GM12878 (cell line): ENCODE results near the gene AIG1. TPM values are rescaled to one million over a fixed set of nuclear protein-coding genes. Genes with fewer than 3 reads are reported as not detected.

Experiments used
- ATAC-seq: fragments of 200-7000 bp; cut with Tn5 transposase; 3 replicates; pipeline ENCODE4 v1.9.1; 2020; ENCODE audit warnings: mild to moderate bottlenecking, moderate library complexity
- BruUV-seq: library from RNA; stranded (reverse); fragments of 400-500 nt; replicated peaks from 2 replicates; lab custom pipeline; 2021; lab: Mats Ljungman, UMichigan
- CTCF ChIA-PET: fragments of 300-600 bp; sonication (Branson Sonifier 250); formaldehyde crosslinking; extraction: SDS; loops from one replicate; lab custom pipeline; 2021; ENCODE audit warnings: inconsistent platforms; lab: Yijun Ruan, JAX
- POLR2A ChIA-PET: fragments of 350-600 bp; formaldehyde crosslinking; extraction: SDS; loops from one replicate; lab custom pipeline; 2021; ENCODE audit warnings: inconsistent platforms; lab: Charles Lee
- RAD21 ChIA-PET: fragments of 300-600 bp; sonication (Branson Sonifier 250); formaldehyde crosslinking; loops from one replicate; lab custom pipeline; 2023; ENCODE audit warnings: antibody characterized with exemption; ENCODE audit not compliant: unreplicated experiment; lab: Charles Lee
- SMC1A ChIA-PET: fragments of 300-600 bp; sonication (Branson Sonifier 250); formaldehyde crosslinking; loops from one replicate; lab custom pipeline; 2023; ENCODE audit not compliant: unreplicated experiment, uncharacterized antibody; lab: Charles Lee
- DNase-seq: peaks from one replicate; pipeline ENCODE4 v3.0.0-alpha.2; 2011; ENCODE audit warnings: low read depth, low spot score
- FAIRE-seq: peaks from 3 replicates; lab custom pipeline; 2011; peaks lifted over from hg19 to GRCh38; lab: Jason Lieb, UNC
- H2AFZ ChIP-seq: 2 replicates; pipeline ENCODE4 v1.6.0; 2011; ENCODE audit warnings: low read depth, low read length, control low read depth; ENCODE audit not compliant: control insufficient read depth
- H3K27ac ChIP-seq: 2 replicates; pipeline ENCODE4 v1.5.1; 2011; ENCODE audit warnings: control low read depth; ENCODE audit not compliant: control insufficient read depth, insufficient read depth
- H3K27me3 ChIP-seq, 2 experiments: replicated peaks in 1 of 2; 2 replicates each; pipeline versions ENCODE4 v1.6.0 to v1.6.1; 2011; ENCODE audit warnings: low read length in 1 of 2; ENCODE audit not compliant: control insufficient read depth in 2 of 2, insufficient read depth in 2 of 2
- H3K36me3 ChIP-seq, 2 experiments: 2 replicates each; pipeline ENCODE4 v1.5.1; 2011; ENCODE audit warnings: low read length in 1 of 2; ENCODE audit not compliant: control insufficient read depth in 2 of 2, insufficient read depth in 2 of 2
- H3K4me1 ChIP-seq: 2 replicates; pipeline ENCODE4 v1.6.1; 2011; ENCODE audit warnings: mild to moderate bottlenecking, low read length, moderate library complexity, mixed read lengths; ENCODE audit not compliant: control insufficient read depth, insufficient read depth
- H3K4me2 ChIP-seq: 2 replicates; pipeline ENCODE4 v1.6.0; 2011; ENCODE audit warnings: control low read depth; ENCODE audit not compliant: control insufficient read depth, insufficient read depth
- H3K4me3 ChIP-seq: fragments of 200-600 bp; sonication (generic); 2 replicates; pipeline ENCODE4 v1.5.1; 2016
- H3K79me2 ChIP-seq: 2 replicates; pipeline ENCODE4 v1.6.0; 2011; ENCODE audit warnings: low read length; ENCODE audit not compliant: control insufficient read depth, insufficient read depth
- H3K9ac ChIP-seq: 2 replicates; pipeline ENCODE4 v1.8.0; 2011; ENCODE audit warnings: low read length, control low read depth, mixed read lengths; ENCODE audit not compliant: control insufficient read depth, insufficient read depth
- H3K9me3 ChIP-seq: replicated peaks from 3 replicates; pipeline ENCODE4 v1.5.1; 2011; ENCODE audit warnings: mild to moderate bottlenecking, low read length; ENCODE audit not compliant: control insufficient read depth, insufficient read depth
- H4K20me1 ChIP-seq: 2 replicates; pipeline ENCODE4 v1.6.0; 2011; ENCODE audit not compliant: control insufficient read depth, insufficient read depth
- BRCA1 ChIP-seq: IDR thresholded peaks from 2 replicates; pipeline ENCODE4 v1.6.1; 2011; ENCODE audit warnings: low read depth, low read length, improper control_type of control experiment
- HDAC6 ChIP-seq: fragments of 200-600 bp; sonication (generic); IDR thresholded peaks from one replicate; pipeline ENCODE4 v1.8.0; 2017; ENCODE audit warnings: antibody characterized with exemption; ENCODE audit not compliant: unreplicated experiment
- PAX5 ChIP-seq: IDR thresholded peaks from 2 replicates; pipeline ENCODE4 v1.6.1; 2011; ENCODE audit warnings: low read depth, low read length, borderline replicate concordance
- TCF7 ChIP-seq: IDR thresholded peaks from 2 replicates; pipeline ENCODE4 v1.6.1; 2014; ENCODE audit warnings: antibody characterized with exemption, borderline replicate concordance
- WGBS: methylation state at CpG from one replicate; pipeline ENCODE4 v1.1.6; 2016; ENCODE audit warnings: low lambda C conversion rate; ENCODE audit not compliant: insufficient replicate concordance, insufficient coverage; ENCODE audit errors: missing lambda C conversion rate; 5-methylcytosine and 5-hydroxymethylcytosine counted together
- in situ Hi-C: fragments of 300-500 bp; cut with MboI; formaldehyde crosslinking; loops from 9 replicates; pipeline ENCODE4 v1.14.3; 2018; ENCODE audit warnings: mixed read lengths
- intact Hi-C: fragments of 100-400 bp; cut with micrococcal nuclease; formaldehyde crosslinking; loops from one replicate; pipeline ENCODE4 v1.14.2; 2022; ENCODE audit not compliant: unreplicated experiment
- polyA plus RNA-seq, 11 experiments: library from polyadenylated mRNA; depleted of rRNA in 4 of 11; unstranded in 6 of 11; stranded (reverse) in 5 of 11; fragments of >200 nt; fragmentation: Nextera tagmentation in 4 of 11; fragmentation: Illumina TruSeq in 1 of 11; extraction: Ambion mirVana in 4 of 11; extraction: Trizol in 1 of 11; gene quantifications; 1 replicate in 1 of 11; 2 replicates in 10 of 11; pipeline versions ENCODE4 v1.2.1 to v1.2.3, GENCODE V29; 2011 to 2016; ENCODE audit warnings: inconsistent platforms in 2 of 11, missing spikeins in 2 of 11, low read depth in 1 of 11
- total RNA-seq, 4 experiments: library from RNA; depleted of rRNA in 3 of 4; stranded (reverse); fragments of >200 nt in 3 of 4; fragmentation: Illumina TruSeq in 1 of 4; extraction: Trizol in 1 of 4; gene quantifications; 2 replicates each; pipeline versions ENCODE4 v1.2.1 to v1.2.3, GENCODE V29; 2013 to 2021
- TF ChIP-seq, protein P1 (sequence below): fragments of 150-350 bp; IDR thresholded peaks from 2 replicates; pipeline ENCODE4 v1.6.1; 2016; ENCODE audit warnings: low read depth, low read length
- TF ChIP-seq, protein P2 (sequence below): IDR thresholded peaks from 2 replicates; pipeline ENCODE4 v1.6.1; 2011; ENCODE audit warnings: low read depth, mild to moderate bottlenecking, low read length, moderate library complexity, borderline replicate concordance; ENCODE audit errors: extremely low read depth

The AIG1 gene
- total and polyA plus RNA-seq, 10 of the 15 experiments (the other 5 are each of a cell fraction or from before 2014, with no cell fraction given), result 27.0 to 74.5 (median 36.4) TPM

DNA sequence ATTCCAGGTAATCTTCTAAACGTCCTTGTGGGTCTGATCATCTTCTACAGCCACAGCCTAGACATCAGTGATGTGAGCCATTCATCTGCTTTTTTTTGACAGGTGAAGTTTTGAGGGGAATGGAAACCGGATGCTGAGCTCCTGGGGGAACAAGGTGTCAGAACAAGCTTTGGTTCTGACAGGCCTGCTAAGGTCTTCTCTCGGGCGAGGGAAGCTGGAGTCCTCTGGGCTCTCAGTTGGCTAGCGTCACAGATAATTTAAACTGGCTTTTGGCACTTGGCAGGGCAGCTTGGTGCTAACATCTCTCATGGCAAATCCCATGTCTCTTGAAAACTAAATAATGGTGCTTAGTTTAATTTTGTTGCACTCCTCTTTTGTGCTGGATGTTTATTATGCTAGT lies 8.4 kb upstream of the AIG1 start:
- ChIA-PET RAD21 (interaction anchor here (1.6 kb wide), 1 partner anchor 117 kb away, joined by 3 read pairs; no protein-coding TSS in a partner anchor), POLR2A (interaction anchor here (0.5 to 1.3 kb wide), 2 partner anchors 18 to 100 kb away, joined by 4 read pairs; no protein-coding TSS in a partner anchor), SMC1A (interaction anchor here (0.6 to 0.7 kb wide), 2 partner anchors 12 to 85 kb away, joined by 3 read pairs; no protein-coding TSS in a partner anchor), CTCF (interaction anchor here (0.6 kb wide), 1 partner anchor 425 kb away, joined by 4 read pairs; no protein-coding TSS in a partner anchor)
- Histone ChIP-seq H3K4me1 (no peaks in the 10 kb centered on the region), H3K27ac (no peak overlapping the region), H3K36me3 (no peaks in the 10 kb centered on the region), H3K4me2 (no peak overlapping the region), H3K27me3 (no peaks in the 10 kb centered on the region), H2AFZ (no peak overlapping the region), H3K9ac (no peak overlapping the region), H4K20me1 (no peaks in the 10 kb centered on the region), H3K4me3 (no peak overlapping the region), H3K9me3 (no peaks in the 10 kb centered on the region; the same call in 2 of the 3 replicates), H3K79me2 (no peaks in the 10 kb centered on the region)
- 40% methylated on average over 5 of the region's 5 CpGs for WGBS
- no peak for TF ChIP-seq TCF7
- no peak for TF ChIP-seq BRCA1
- TF ChIP-seq PAX5, result no peak
- TF ChIP-seq, protein P1, sequence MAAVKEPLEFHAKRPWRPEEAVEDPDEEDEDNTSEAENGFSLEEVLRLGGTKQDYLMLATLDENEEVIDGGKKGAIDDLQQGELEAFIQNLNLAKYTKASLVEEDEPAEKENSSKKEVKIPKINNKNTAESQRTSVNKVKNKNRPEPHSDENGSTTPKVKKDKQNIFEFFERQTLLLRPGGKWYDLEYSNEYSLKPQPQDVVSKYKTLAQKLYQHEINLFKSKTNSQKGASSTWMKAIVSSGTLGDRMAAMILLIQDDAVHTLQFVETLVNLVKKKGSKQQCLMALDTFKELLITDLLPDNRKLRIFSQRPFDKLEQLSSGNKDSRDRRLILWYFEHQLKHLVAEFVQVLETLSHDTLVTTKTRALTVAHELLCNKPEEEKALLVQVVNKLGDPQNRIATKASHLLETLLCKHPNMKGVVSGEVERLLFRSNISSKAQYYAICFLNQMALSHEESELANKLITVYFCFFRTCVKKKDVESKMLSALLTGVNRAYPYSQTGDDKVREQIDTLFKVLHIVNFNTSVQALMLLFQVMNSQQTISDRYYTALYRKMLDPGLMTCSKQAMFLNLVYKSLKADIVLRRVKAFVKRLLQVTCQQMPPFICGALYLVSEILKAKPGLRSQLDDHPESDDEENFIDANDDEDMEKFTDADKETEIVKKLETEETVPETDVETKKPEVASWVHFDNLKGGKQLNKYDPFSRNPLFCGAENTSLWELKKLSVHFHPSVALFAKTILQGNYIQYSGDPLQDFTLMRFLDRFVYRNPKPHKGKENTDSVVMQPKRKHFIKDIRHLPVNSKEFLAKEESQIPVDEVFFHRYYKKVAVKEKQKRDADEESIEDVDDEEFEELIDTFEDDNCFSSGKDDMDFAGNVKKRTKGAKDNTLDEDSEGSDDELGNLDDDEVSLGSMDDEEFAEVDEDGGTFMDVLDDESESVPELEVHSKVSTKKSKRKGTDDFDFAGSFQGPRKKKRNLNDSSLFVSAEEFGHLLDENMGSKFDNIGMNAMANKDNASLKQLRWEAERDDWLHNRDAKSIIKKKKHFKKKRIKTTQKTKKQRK, result no peak
- TF ChIP-seq, protein P2, sequence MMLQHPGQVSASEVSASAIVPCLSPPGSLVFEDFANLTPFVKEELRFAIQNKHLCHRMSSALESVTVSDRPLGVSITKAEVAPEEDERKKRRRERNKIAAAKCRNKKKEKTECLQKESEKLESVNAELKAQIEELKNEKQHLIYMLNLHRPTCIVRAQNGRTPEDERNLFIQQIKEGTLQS, result no peak
- no peak for TF ChIP-seq HDAC6
- intact Hi-C loops (no loop called here), in situ Hi-C loops (no loop called here)
- BruUV-seq, result no TSS peak
- FAIRE-seq (no peak), ATAC-seq (peak; percentile 78), DNase-seq (no peak)
